H1 (cell line): ENCODE measurements around the gene SUPT7L. TPM values are rescaled to one million over a fixed set of nuclear protein-coding genes. Genes with fewer than 3 reads are reported as not detected.

ENCODE experiments used
- CTCF ChIA-PET: fragments of 300-600 bp; sonication (Branson Sonifier 250); formaldehyde crosslinking; loops from one replicate; lab custom pipeline; 2021; ENCODE audit not compliant: partially characterized antibody; lab: Charles Lee
- POLR2A ChIA-PET: fragments of 300-600 bp; sonication (Branson Sonifier 250); formaldehyde crosslinking; loops from one replicate; lab custom pipeline; 2021; ENCODE audit warnings: inconsistent platforms; ENCODE audit not compliant: partially characterized antibody; lab: Charles Lee
- DNase-seq, 2 experiments: peaks; one replicate each; pipeline versions ENCODE4 v3.0.0 to v3.0.0-alpha.2; 2010 to 2022; ENCODE audit warnings: low spot score in 2 of 2, low read depth in 1 of 2, mixed read lengths in 1 of 2
- FAIRE-seq: peaks from 2 replicates; lab custom pipeline; 2011; peaks lifted over from hg19 to GRCh38; lab: Jason Lieb, UNC
- H2AFZ ChIP-seq: 2 replicates; pipeline ENCODE4 v1.8.1; 2012; ENCODE audit warnings: low read length, inconsistent platforms
- H2AK5ac ChIP-seq: 2 replicates; pipeline ENCODE4 v1.6.1; 2013; ENCODE audit warnings: low read depth, low read length
- H2BK120ac ChIP-seq: replicated peaks from 2 replicates; pipeline ENCODE3; 2013; ENCODE audit warnings: low read depth, low read length, inconsistent platforms
- H2BK12ac ChIP-seq: 2 replicates; pipeline ENCODE4 v1.6.1; 2013; ENCODE audit warnings: low read depth, low read length
- H2BK15ac ChIP-seq: 2 replicates; pipeline ENCODE4 v1.6.1; 2013; ENCODE audit warnings: low read length
- H2BK20ac ChIP-seq: 2 replicates; pipeline ENCODE4 v1.6.1; 2013; ENCODE audit warnings: low read length
- H2BK5ac ChIP-seq: 2 replicates; pipeline ENCODE4 v1.6.1; 2013; ENCODE audit warnings: low read depth, low read length
- H3K14ac ChIP-seq: 2 replicates; pipeline ENCODE4 v1.6.1; 2013; ENCODE audit warnings: inconsistent platforms; ENCODE audit not compliant: insufficient read length
- H3K18ac ChIP-seq: 2 replicates; pipeline ENCODE4 v1.6.1; 2013; ENCODE audit warnings: low read length; ENCODE audit errors: extremely low read depth
- H3K23ac ChIP-seq: 2 replicates; pipeline ENCODE4 v1.6.1; 2013; ENCODE audit warnings: inconsistent platforms; ENCODE audit not compliant: insufficient read length
- H3K23me2 ChIP-seq: 2 replicates; pipeline ENCODE4 v1.6.1; 2013; ENCODE audit warnings: low read depth, low read length
- H3K27ac ChIP-seq: 2 replicates; pipeline ENCODE4 v1.6.1; 2011; ENCODE audit warnings: low read depth, low read length, inconsistent platforms
- H3K27me3 ChIP-seq, 4 experiments: replicated peaks in 1 of 4; 1 replicate in 1 of 4; 2 replicates in 3 of 4; pipeline versions ENCODE4 v1.6.1 to v1.8.1; 2011 to 2013; ENCODE audit warnings: low read length in 3 of 4, mild to moderate bottlenecking in 3 of 4, inconsistent platforms in 2 of 4, mixed read lengths in 2 of 4, moderate library complexity in 1 of 4; ENCODE audit not compliant: control insufficient read depth in 3 of 4, insufficient read depth in 3 of 4; ENCODE audit errors: extremely low read depth in 1 of 4
- H3K36me3 ChIP-seq, 4 experiments: 2 replicates each; pipeline versions ENCODE4 v1.6.1 to v1.8.1; 2011 to 2013; ENCODE audit warnings: mild to moderate bottlenecking in 4 of 4, low read length in 3 of 4, moderate library complexity in 2 of 4, control low read depth in 1 of 4, inconsistent platforms in 1 of 4; ENCODE audit not compliant: insufficient read depth in 4 of 4, control insufficient read depth in 2 of 4
- H3K4ac ChIP-seq: replicated peaks from 2 replicates; pipeline ENCODE3; 2013; ENCODE audit warnings: low read length, low read depth, mixed read lengths, inconsistent platforms; ENCODE audit not compliant: insufficient read length
- H3K4me1 ChIP-seq, 4 experiments: replicated peaks in 1 of 4; 1 replicate in 1 of 4; 2 replicates in 3 of 4; pipeline versions ENCODE4 v1.6.1 to v1.8.1; 2011 to 2013; ENCODE audit warnings: low read length in 3 of 4, inconsistent platforms in 2 of 4, mixed read lengths in 1 of 4; ENCODE audit not compliant: insufficient read depth in 4 of 4, control insufficient read depth in 3 of 4
- H3K4me2 ChIP-seq, 2 experiments: 2 replicates each; pipeline versions ENCODE4 v1.6.1 to v1.8.1; 2011 to 2013; ENCODE audit warnings: low read depth in 2 of 2, low read length in 2 of 2, control low read depth in 1 of 2, inconsistent platforms in 1 of 2, mild to moderate bottlenecking in 1 of 2; ENCODE audit not compliant: insufficient read depth in 1 of 2
- H3K4me3 ChIP-seq, 4 experiments: fragments of 200-600, 300-600 bp in 1 of 4; sonication (generic), shearing (Covaris generic), sonication (Bioruptor Twin) in 1 of 4; 2 replicates each; pipeline versions ENCODE4 v1.5.1 to v1.8.1; 2011 to 2016; ENCODE audit warnings: low read length in 4 of 4, low read depth in 3 of 4, control low read depth in 2 of 4, inconsistent platforms in 2 of 4, mild to moderate bottlenecking in 2 of 4, mixed read lengths in 1 of 4, moderate library complexity in 1 of 4; ENCODE audit not compliant: insufficient read depth in 2 of 4; ENCODE audit errors: extremely low read depth in 1 of 4
- H3K56ac ChIP-seq: replicated peaks from 2 replicates; pipeline ENCODE3; 2013; ENCODE audit warnings: low read depth, mild to moderate bottlenecking, mixed read lengths, low read length, inconsistent platforms; ENCODE audit not compliant: insufficient read length
- H3K79me1 ChIP-seq: 2 replicates; pipeline ENCODE4 v1.6.1; 2013; ENCODE audit warnings: low read depth, low read length, control low read depth
- H3K79me2 ChIP-seq, 2 experiments: 2 replicates each; pipeline versions ENCODE4 v1.6.1 to v1.8.1; 2012 to 2013; ENCODE audit warnings: low read length in 2 of 2, mild to moderate bottlenecking in 2 of 2, inconsistent platforms in 1 of 2; ENCODE audit not compliant: insufficient read depth in 2 of 2, control insufficient read depth in 1 of 2
- H3K9ac ChIP-seq, 4 experiments: replicated peaks in 1 of 4; 1 replicate in 1 of 4; 2 replicates in 3 of 4; pipeline versions ENCODE4 v1.6.1 to v1.8.1; 2011 to 2013; ENCODE audit warnings: low read depth in 3 of 4, low read length in 3 of 4, control low read depth in 2 of 4, mild to moderate bottlenecking in 2 of 4, moderate library complexity in 2 of 4, inconsistent platforms in 1 of 4; ENCODE audit errors: extremely low read depth in 1 of 4
- H3K9me3 ChIP-seq, 2 experiments: 2 replicates each; pipeline versions ENCODE4 v1.6.1 to v1.8.1; 2012 to 2013; ENCODE audit warnings: mild to moderate bottlenecking in 2 of 2, moderate library complexity in 2 of 2, control low read depth in 1 of 2, inconsistent platforms in 1 of 2, low read depth in 1 of 2, low read length in 1 of 2, mixed read lengths in 1 of 2; ENCODE audit not compliant: insufficient read depth in 2 of 2
- H4K20me1 ChIP-seq, 2 experiments: replicated peaks in 1 of 2; 2 replicates each; pipeline versions ENCODE3 to v1.8.1; 2011 to 2013; ENCODE audit warnings: inconsistent platforms in 2 of 2, low read length in 2 of 2, mild to moderate bottlenecking in 1 of 2; ENCODE audit not compliant: insufficient read depth in 2 of 2, control insufficient read depth in 1 of 2
- H4K5ac ChIP-seq: 2 replicates; pipeline ENCODE4 v1.6.1; 2013; ENCODE audit warnings: low read length, low read depth, mixed read lengths, inconsistent platforms; ENCODE audit not compliant: insufficient read length
- H4K8ac ChIP-seq: 2 replicates; pipeline ENCODE4 v1.8.0; 2013; ENCODE audit warnings: mild to moderate bottlenecking, moderate library complexity, low read length, inconsistent platforms; ENCODE audit not compliant: insufficient read depth; ENCODE audit errors: extremely low read depth
- H4K91ac ChIP-seq: replicated peaks from 2 replicates; pipeline ENCODE3; 2013; ENCODE audit warnings: low read length, mixed read lengths, inconsistent platforms; ENCODE audit not compliant: insufficient read length
- JUN ChIP-seq: IDR thresholded peaks from 2 replicates; pipeline ENCODE4 v1.6.1; 2011; ENCODE audit warnings: low read depth, mild to moderate bottlenecking, improper control_type of control experiment, low read length
- KDM5A ChIP-seq: fragments of 200-600 bp; IDR thresholded peaks from 2 replicates; pipeline ENCODE4 v1.7.1; 2012; ENCODE audit warnings: mild to moderate bottlenecking, low read length, inconsistent platforms, mixed read lengths
- TAF7 ChIP-seq: optimal IDR thresholded peaks from 2 replicates; pipeline ENCODE3; 2011; ENCODE audit warnings: low read depth, mild to moderate bottlenecking, inconsistent platforms, low read length, moderate library complexity, borderline replicate concordance
- WGBS, 2 experiments: shearing (Covaris generic) in 1 of 2; methylation state at CpG; one replicate each; pipeline versions ENCODE4 v1.1.6 to v1.1.7; 2013 to 2015; ENCODE audit warnings: low lambda C conversion rate in 2 of 2, mixed read lengths in 2 of 2, inconsistent platforms in 1 of 2, low coverage in 1 of 2, missing lambda C conversion rate in 1 of 2; ENCODE audit not compliant: insufficient replicate concordance in 2 of 2, insufficient coverage in 1 of 2, insufficient read length in 1 of 2; ENCODE audit errors: extremely low coverage in 1 of 2, missing lambda C conversion rate in 1 of 2; 5-methylcytosine and 5-hydroxymethylcytosine counted together
- polyA plus RNA-seq, 7 experiments: library from polyadenylated mRNA; depleted of rRNA in 3 of 7; stranded (reverse) in 5 of 7; unstranded in 2 of 7; fragments of >200 nt in 5 of 7; fragments of 200-250 nt in 2 of 7; gene quantifications; 1 replicate in 5 of 7; 2 replicates in 1 of 7; 4 replicates in 1 of 7; pipeline versions ENCODE4 v1.2.1 to v1.2.3, GENCODE V29; 2011 to 2013; ENCODE audit warnings: missing spikeins in 2 of 7, mixed read lengths in 2 of 7
- total RNA-seq: library from RNA; stranded (reverse); fragmentation: NEBNext Ultra II Directional; extraction: Animal tissue kit (Norgen Biotek cat#: 25700); gene quantifications from 2 replicates; pipeline ENCODE4 v1.2.1, GENCODE V29; 2021

SUPT7L gene
- total and polyA plus RNA-seq, 2 of the 8 experiments (the other 6 are each of a cell fraction or from before 2014, with no cell fraction given) = 22.2 to 26.6 TPM

- no peak for FAIRE-seq
- no peak for TF ChIP-seq TAF7
- TF ChIP-seq KDM5A = no peak
- no peak for TF ChIP-seq JUN
These were observed 25.3 kb downstream of the SUPT7L start for GRCh38 chr2:27638037-27638637.

More at GRCh38 chr2:27638037-27638637, 25.3 kb downstream of the SUPT7L start:
- no peak overlapping the region for H3K56ac ChIP-seq
- no peaks in the 10 kb centered on the region for H3K79me2 ChIP-seq
- H3K23me2 ChIP-seq = no peaks in the 10 kb centered on the region
- H2BK12ac ChIP-seq = no peak overlapping the region
- WGBS, 2 experiments = 88% methylated on average over 3 of the region's 3 CpGs; no CpG with 5 or more reads in 1 of the 2 experiments
- H3K79me1 ChIP-seq = no peaks in the 10 kb centered on the region
- H4K20me1 ChIP-seq = peaks cover 0 to 2% of the 10 kb centered on the region in 2 experiments
- peaks cover 19 to 62% (median 54%) of the 10 kb centered on the region in 4 experiments for H3K36me3 ChIP-seq
- DNase-seq = no peak
- no peak overlapping the region for H3K18ac ChIP-seq
- CTCF ChIA-PET = no interaction called here
- H3K14ac ChIP-seq = no peak overlapping the region
- no peak overlapping the region for H3K27ac ChIP-seq
- H2AFZ ChIP-seq = no peak overlapping the region
- H4K5ac ChIP-seq = no peak overlapping the region
- no peak overlapping the region for H4K8ac ChIP-seq
- no peak overlapping the region for H4K91ac ChIP-seq
- no peak overlapping the region for H3K9ac ChIP-seq
- no peaks in the 10 kb centered on the region for H3K27me3 ChIP-seq
- no peak overlapping the region for H3K4me2 ChIP-seq
- H2AK5ac ChIP-seq = no peak overlapping the region
- H3K4me3 ChIP-seq = no peak overlapping the region
- H2BK5ac ChIP-seq = no peak overlapping the region
- no peaks in the 10 kb centered on the region for H3K9me3 ChIP-seq
- no peak overlapping the region for H2BK20ac ChIP-seq
- no peak overlapping the region for H2BK120ac ChIP-seq
- no peak overlapping the region for H3K4ac ChIP-seq
- no peak overlapping the region for H2BK15ac ChIP-seq
- H3K23ac ChIP-seq = no peak overlapping the region
- POLR2A ChIA-PET = interaction anchor here (1.0 to 2.2 kb wide), 2 partner anchors 10 to 152 kb away, joined by 3 to 6 read pairs; no protein-coding TSS in a partner anchor
- no peaks in the 10 kb centered on the region for H3K4me1 ChIP-seq
